Measurements from ENCODE around the gene PCDH9. TPM values are rescaled to one million over a fixed set of nuclear protein-coding genes. Genes with fewer than 3 reads are reported as not detected.

Gene PCDH9
- total and polyA plus RNA-seq, 2 experiments from 2014 or later: 0.31 to 0.52 TPM

DNA sequence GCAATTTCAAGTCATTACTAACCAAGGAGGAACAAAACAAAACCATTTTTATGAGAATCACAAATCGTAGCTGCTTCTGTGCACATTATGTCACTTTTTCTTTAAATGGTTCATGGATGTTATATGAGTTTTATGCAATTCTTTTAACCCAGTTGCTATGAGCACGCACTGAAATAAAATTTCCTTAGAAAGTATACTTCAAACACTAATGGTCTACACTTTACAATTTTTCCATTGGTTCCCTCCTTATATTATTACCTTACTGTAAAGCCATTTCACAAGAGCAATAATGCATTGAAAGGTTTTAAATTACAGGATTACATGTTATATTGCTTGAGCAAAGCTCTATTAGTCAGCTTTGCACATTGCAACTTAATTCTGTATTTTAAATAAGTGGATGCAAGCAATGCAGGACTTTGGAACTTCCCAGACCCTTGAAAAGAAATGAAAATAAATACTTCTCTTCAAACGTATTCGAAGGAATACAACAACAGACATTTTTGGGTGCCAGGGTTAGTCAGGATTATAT, 318.7 kb downstream of the PCDH9 start:
- Mint-ChIP-seq H3K27ac (no peak overlapping the region), H3K9me3 (no peaks in the 10 kb centered on the region), H3K4me3 (no peak overlapping the region), H3K4me1 (peaks cover 4% of the 10 kb centered on the region), H3K27me3 (ENCODE audit: insufficient read depth, low read depth, poor library complexity) (no peaks in the 10 kb centered on the region), H3K36me3 (ENCODE audit: low read depth) (no peaks in the 10 kb centered on the region)
- Histone ChIP-seq H3K27ac (ENCODE audit: low read depth) (no peak overlapping the region), H3K27me3 (ENCODE audit: insufficient read depth) (no peaks in the 10 kb centered on the region), H3K36me3 (ENCODE audit: insufficient read depth) (no peaks in the 10 kb centered on the region), H3K79me2 (replicated peaks; ENCODE audit: insufficient read depth) (no peaks in the 10 kb centered on the region), H3K4me2 (no peak overlapping the region), H3K4me1 (ENCODE audit: insufficient read depth) (no peaks in the 10 kb centered on the region), H3F3A (replicated peaks; ENCODE audit: low read depth) (no peaks in the 10 kb centered on the region), H4K20me1 (replicated peaks; ENCODE audit: insufficient read depth) (no peaks in the 10 kb centered on the region), H3K4me3 (no peak overlapping the region), H2AFZ (no peak overlapping the region), H3K9me2 (ENCODE audit: insufficient read depth) (no peaks in the 10 kb centered on the region)
- ATAC-seq (no peak), DNase-seq (ENCODE audit: low spot score) (no peak)
- TF ChIP-seq NANOG (IDR thresholded peaks at IDR 0.05; ENCODE audit: borderline replicate concordance): no peak

DNA sequence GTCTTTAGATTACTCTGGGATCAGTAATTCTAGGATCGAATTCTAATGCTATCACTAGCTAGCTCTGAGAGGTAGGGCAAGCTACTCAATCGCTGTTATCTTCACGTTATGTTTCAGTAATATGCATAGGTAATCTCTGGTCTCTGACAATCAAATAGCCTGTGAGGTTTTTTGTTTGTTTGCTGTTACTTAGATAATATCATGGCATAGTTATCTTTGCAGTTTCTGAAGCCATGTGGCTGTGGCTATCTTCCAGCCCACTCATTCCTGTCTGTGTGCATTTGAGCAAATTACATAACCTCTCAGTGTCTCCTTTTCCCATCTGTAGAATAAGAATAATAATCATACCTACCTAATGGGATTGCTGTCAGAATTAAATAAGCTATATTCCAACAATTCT, 330.2 kb downstream of the PCDH9 start:
- no peaks in the 10 kb centered on the region for H3K9me3 Mint-ChIP-seq
- peaks cover 2% of the 10 kb centered on the region for H3K27me3 Mint-ChIP-seq (ENCODE audit: insufficient read depth, low read depth, poor library complexity)
- H3K36me3 Mint-ChIP-seq (ENCODE audit: low read depth): no peaks in the 10 kb centered on the region
- DNase-seq (ENCODE audit: low spot score): no peak
- Histone ChIP-seq H3K9me2 (ENCODE audit: insufficient read depth) (no peaks in the 10 kb centered on the region), H3K27me3 (ENCODE audit: insufficient read depth) (no peaks in the 10 kb centered on the region), H3F3A (replicated peaks; ENCODE audit: low read depth) (no peaks in the 10 kb centered on the region), H2AFZ (no peak overlapping the region), H3K36me3 (ENCODE audit: insufficient read depth) (no peaks in the 10 kb centered on the region), H3K4me3 (no peak overlapping the region), H3K27ac (ENCODE audit: low read depth) (no peak overlapping the region), H3K4me1 (ENCODE audit: insufficient read depth) (peaks cover 11% of the 10 kb centered on the region), H3K79me2 (replicated peaks; ENCODE audit: insufficient read depth) (no peaks in the 10 kb centered on the region), H4K20me1 (replicated peaks; ENCODE audit: insufficient read depth) (no peaks in the 10 kb centered on the region), H3K4me2 (no peak overlapping the region)
- peaks cover 3% of the 10 kb centered on the region for H3K4me1 Mint-ChIP-seq
- ATAC-seq: no peak
- H3K27ac Mint-ChIP-seq: no peak overlapping the region
- H3K4me3 Mint-ChIP-seq: no peak overlapping the region
- no peak for TF ChIP-seq CREB1 (CRISPR knock-in tag; IDR thresholded peaks at IDR 0.05; ENCODE audit: low read depth)
- TF ChIP-seq, protein P1, sequence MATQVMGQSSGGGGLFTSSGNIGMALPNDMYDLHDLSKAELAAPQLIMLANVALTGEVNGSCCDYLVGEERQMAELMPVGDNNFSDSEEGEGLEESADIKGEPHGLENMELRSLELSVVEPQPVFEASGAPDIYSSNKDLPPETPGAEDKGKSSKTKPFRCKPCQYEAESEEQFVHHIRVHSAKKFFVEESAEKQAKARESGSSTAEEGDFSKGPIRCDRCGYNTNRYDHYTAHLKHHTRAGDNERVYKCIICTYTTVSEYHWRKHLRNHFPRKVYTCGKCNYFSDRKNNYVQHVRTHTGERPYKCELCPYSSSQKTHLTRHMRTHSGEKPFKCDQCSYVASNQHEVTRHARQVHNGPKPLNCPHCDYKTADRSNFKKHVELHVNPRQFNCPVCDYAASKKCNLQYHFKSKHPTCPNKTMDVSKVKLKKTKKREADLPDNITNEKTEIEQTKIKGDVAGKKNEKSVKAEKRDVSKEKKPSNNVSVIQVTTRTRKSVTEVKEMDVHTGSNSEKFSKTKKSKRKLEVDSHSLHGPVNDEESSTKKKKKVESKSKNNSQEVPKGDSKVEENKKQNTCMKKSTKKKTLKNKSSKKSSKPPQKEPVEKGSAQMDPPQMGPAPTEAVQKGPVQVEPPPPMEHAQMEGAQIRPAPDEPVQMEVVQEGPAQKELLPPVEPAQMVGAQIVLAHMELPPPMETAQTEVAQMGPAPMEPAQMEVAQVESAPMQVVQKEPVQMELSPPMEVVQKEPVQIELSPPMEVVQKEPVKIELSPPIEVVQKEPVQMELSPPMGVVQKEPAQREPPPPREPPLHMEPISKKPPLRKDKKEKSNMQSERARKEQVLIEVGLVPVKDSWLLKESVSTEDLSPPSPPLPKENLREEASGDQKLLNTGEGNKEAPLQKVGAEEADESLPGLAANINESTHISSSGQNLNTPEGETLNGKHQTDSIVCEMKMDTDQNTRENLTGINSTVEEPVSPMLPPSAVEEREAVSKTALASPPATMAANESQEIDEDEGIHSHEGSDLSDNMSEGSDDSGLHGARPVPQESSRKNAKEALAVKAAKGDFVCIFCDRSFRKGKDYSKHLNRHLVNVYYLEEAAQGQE (IDR thresholded peaks at IDR 0.05; ENCODE audit: unreplicated experiment): no peak
- no peak for TF ChIP-seq JUNB (IDR thresholded peaks at IDR 0.05; ENCODE audit: unreplicated experiment)
- no peak for TF ChIP-seq POLR2AphosphoS5 (IDR thresholded peaks at IDR 0.05; ENCODE audit: low read depth)
- TF ChIP-seq NANOG (IDR thresholded peaks at IDR 0.05; ENCODE audit: borderline replicate concordance): no peak
- no peak for TF ChIP-seq STAT1 (IDR thresholded peaks at IDR 0.05; ENCODE audit: unreplicated experiment)
- TF ChIP-seq, protein P2, sequence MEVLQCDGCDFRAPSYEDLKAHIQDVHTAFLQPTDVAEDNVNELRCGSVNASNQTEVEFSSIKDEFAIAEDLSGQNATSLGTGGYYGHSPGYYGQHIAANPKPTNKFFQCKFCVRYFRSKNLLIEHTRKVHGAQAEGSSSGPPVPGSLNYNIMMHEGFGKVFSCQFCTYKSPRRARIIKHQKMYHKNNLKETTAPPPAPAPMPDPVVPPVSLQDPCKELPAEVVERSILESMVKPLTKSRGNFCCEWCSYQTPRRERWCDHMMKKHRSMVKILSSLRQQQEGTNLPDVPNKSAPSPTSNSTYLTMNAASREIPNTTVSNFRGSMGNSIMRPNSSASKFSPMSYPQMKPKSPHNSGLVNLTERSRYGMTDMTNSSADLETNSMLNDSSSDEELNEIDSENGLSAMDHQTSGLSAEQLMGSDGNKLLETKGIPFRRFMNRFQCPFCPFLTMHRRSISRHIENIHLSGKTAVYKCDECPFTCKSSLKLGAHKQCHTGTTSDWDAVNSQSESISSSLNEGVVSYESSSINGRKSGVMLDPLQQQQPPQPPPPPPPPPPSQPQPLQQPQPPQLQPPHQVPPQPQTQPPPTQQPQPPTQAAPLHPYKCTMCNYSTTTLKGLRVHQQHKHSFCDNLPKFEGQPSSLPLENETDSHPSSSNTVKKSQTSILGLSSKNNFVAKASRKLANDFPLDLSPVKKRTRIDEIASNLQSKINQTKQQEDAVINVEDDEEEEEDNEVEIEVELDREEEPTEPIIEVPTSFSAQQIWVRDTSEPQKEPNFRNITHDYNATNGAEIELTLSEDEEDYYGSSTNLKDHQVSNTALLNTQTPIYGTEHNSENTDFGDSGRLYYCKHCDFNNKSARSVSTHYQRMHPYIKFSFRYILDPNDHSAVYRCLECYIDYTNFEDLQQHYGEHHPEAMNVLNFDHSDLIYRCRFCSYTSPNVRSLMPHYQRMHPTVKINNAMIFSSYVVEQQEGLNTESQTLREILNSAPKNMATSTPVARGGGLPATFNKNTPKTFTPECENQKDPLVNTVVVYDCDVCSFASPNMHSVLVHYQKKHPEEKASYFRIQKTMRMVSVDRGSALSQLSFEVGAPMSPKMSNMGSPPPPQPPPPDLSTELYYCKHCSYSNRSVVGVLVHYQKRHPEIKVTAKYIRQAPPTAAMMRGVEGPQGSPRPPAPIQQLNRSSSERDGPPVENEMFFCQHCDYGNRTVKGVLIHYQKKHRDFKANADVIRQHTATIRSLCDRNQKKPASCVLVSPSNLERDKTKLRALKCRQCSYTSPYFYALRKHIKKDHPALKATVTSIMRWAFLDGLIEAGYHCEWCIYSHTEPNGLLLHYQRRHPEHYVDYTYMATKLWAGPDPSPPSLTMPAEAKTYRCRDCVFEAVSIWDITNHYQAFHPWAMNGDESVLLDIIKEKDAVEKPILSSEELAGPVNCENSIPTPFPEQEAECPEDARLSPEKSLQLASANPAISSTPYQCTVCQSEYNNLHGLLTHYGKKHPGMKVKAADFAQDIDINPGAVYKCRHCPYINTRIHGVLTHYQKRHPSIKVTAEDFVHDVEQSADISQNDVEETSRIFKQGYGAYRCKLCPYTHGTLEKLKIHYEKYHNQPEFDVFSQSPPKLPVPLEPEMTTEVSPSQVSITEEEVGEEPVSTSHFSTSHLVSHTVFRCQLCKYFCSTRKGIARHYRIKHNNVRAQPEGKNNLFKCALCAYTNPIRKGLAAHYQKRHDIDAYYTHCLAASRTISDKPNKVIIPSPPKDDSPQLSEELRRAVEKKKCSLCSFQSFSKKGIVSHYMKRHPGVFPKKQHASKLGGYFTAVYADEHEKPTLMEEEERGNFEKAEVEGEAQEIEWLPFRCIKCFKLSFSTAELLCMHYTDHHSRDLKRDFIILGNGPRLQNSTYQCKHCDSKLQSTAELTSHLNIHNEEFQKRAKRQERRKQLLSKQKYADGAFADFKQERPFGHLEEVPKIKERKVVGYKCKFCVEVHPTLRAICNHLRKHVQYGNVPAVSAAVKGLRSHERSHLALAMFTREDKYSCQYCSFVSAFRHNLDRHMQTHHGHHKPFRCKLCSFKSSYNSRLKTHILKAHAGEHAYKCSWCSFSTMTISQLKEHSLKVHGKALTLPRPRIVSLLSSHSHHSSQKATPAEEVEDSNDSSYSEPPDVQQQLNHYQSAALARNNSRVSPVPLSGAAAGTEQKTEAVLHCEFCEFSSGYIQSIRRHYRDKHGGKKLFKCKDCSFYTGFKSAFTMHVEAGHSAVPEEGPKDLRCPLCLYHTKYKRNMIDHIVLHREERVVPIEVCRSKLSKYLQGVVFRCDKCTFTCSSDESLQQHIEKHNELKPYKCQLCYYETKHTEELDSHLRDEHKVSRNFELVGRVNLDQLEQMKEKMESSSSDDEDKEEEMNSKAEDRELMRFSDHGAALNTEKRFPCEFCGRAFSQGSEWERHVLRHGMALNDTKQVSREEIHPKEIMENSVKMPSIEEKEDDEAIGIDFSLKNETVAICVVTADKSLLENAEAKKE (CRISPR knock-in tag; IDR thresholded peaks at IDR 0.05): no peak
- no peak for TF ChIP-seq EZH2 (IDR thresholded peaks at IDR 0.05; ENCODE audit: low read depth, unreplicated experiment)
- TF ChIP-seq ZNF114 (CRISPR knock-in tag; IDR thresholded peaks at IDR 0.05): no peak
- TF ChIP-seq ZNF331 (CRISPR knock-in tag; IDR thresholded peaks at IDR 0.05; ENCODE audit: low read depth): no peak
- TF ChIP-seq EZH2phosphoT487 (IDR thresholded peaks at IDR 0.05; ENCODE audit: unreplicated experiment): no peak

Measured in GM23338 (cell line).